GM12878 (cell line): ENCODE data around the gene PACS1. TPM values are rescaled to one million over a fixed set of nuclear protein-coding genes. Genes with fewer than 3 reads are reported as not detected.

Experiments
- ASH2L ChIP-seq: fragments of 300-600, 200-600 bp; sonication (generic); IDR thresholded peaks from 2 replicates; pipeline ENCODE4 v1.6.1; 2017; ENCODE audit warnings: low read depth, mild to moderate bottlenecking, borderline replicate concordance
- CEBPB ChIP-seq, 2 experiments: fragments of 150-350 bp in 1 of 2; IDR thresholded peaks; 2 replicates each; pipeline ENCODE4 v1.6.1; 2012 to 2014; ENCODE audit warnings: low read depth in 2 of 2, low read length in 2 of 2, borderline replicate concordance in 1 of 2, inconsistent platforms in 1 of 2
- ETV6 ChIP-seq, 2 experiments: fragments of 450-650 bp in 1 of 2; IDR thresholded peaks in 1 of 2; conservative IDR thresholded peaks in 1 of 2; 2 replicates each; pipeline ENCODE4 v1.6.1; 2014; ENCODE audit warnings: antibody characterized with exemption in 1 of 2, borderline replicate concordance in 1 of 2, low read depth in 1 of 2, mild to moderate bottlenecking in 1 of 2, moderate library complexity in 1 of 2
- GABPA ChIP-seq: IDR thresholded peaks from 2 replicates; pipeline ENCODE4 v1.6.1; 2014; ENCODE audit warnings: antibody characterized with exemption, low read depth, mild to moderate bottlenecking, inconsistent platforms
- MEF2B ChIP-seq: fragments of 450-650 bp; IDR thresholded peaks from 2 replicates; pipeline ENCODE4 v1.6.1; 2018; ENCODE audit warnings: mild to moderate bottlenecking, moderate library complexity; ENCODE audit not compliant: partially characterized antibody, poor library complexity, severe bottlenecking
- NFXL1 ChIP-seq: fragments of 450-650 bp; IDR thresholded peaks from 2 replicates; pipeline ENCODE4 v1.6.1; 2017; ENCODE audit warnings: antibody characterized with exemption, mild to moderate bottlenecking, borderline replicate concordance
- RCOR1 ChIP-seq: conservative IDR thresholded peaks from 2 replicates; pipeline ENCODE4 v1.6.1; 2012; ENCODE audit warnings: low read depth, low read length, improper control_type of control experiment
- SP1 ChIP-seq: IDR thresholded peaks from one replicate; pipeline ENCODE4 v1.6.1; 2011; ENCODE audit warnings: low read depth, low read length
- YBX1 ChIP-seq: fragments of 450-650 bp; IDR thresholded peaks from 2 replicates; pipeline ENCODE4 v1.6.1; 2016; ENCODE audit warnings: antibody characterized with exemption
- ZNF384 ChIP-seq: IDR thresholded peaks from 2 replicates; pipeline ENCODE4 v1.6.1; 2012; ENCODE audit warnings: low read depth, mild to moderate bottlenecking, low read length, improper control_type of control experiment, borderline replicate concordance
- polyA plus RNA-seq, 11 experiments: library from polyadenylated mRNA; depleted of rRNA in 4 of 11; unstranded in 6 of 11; stranded (reverse) in 5 of 11; fragments of >200 nt; fragmentation: Nextera tagmentation in 4 of 11; fragmentation: Illumina TruSeq in 1 of 11; extraction: Ambion mirVana in 4 of 11; extraction: Trizol in 1 of 11; gene quantifications; 1 replicate in 1 of 11; 2 replicates in 10 of 11; pipeline versions ENCODE4 v1.2.1 to v1.2.3, GENCODE V29; 2011 to 2016; ENCODE audit warnings: inconsistent platforms in 2 of 11, missing spikeins in 2 of 11, low read depth in 1 of 11
- total RNA-seq, 4 experiments: library from RNA; depleted of rRNA in 3 of 4; stranded (reverse); fragments of >200 nt in 3 of 4; fragmentation: Illumina TruSeq in 1 of 4; extraction: Trizol in 1 of 4; gene quantifications; 2 replicates each; pipeline versions ENCODE4 v1.2.1 to v1.2.3, GENCODE V29; 2013 to 2021
- TF ChIP-seq, protein P1 (sequence below): fragments of 150-350 bp; IDR thresholded peaks from 2 replicates; pipeline ENCODE4 v1.6.1; 2016; ENCODE audit warnings: low read depth, low read length
- TF ChIP-seq, protein P2 (sequence below): IDR thresholded peaks from 2 replicates; pipeline ENCODE4 v1.6.1; 2012; ENCODE audit warnings: improper control_type of control experiment, low read depth, low read length; ENCODE audit not compliant: insufficient replicate concordance
- TF ChIP-seq, protein P3 (sequence below): IDR thresholded peaks from 2 replicates; pipeline ENCODE4 v1.6.1; 2012; ENCODE audit warnings: low read depth, low read length, improper control_type of control experiment
- TF ChIP-seq, protein P4 (sequence below): IDR thresholded peaks from 2 replicates; pipeline ENCODE4 v1.6.1; 2011; ENCODE audit warnings: borderline replicate concordance, low read depth, mild to moderate bottlenecking, moderate library complexity, mixed read lengths, low read length; ENCODE audit not compliant: insufficient read depth; ENCODE audit errors: extremely low read length

PACS1 gene
- total and polyA plus RNA-seq, 10 of the 15 experiments (the other 5 are each of a cell fraction or from before 2014, with no cell fraction given), result 1.1 to 74.3 (median 17.9) TPM

DNA sequence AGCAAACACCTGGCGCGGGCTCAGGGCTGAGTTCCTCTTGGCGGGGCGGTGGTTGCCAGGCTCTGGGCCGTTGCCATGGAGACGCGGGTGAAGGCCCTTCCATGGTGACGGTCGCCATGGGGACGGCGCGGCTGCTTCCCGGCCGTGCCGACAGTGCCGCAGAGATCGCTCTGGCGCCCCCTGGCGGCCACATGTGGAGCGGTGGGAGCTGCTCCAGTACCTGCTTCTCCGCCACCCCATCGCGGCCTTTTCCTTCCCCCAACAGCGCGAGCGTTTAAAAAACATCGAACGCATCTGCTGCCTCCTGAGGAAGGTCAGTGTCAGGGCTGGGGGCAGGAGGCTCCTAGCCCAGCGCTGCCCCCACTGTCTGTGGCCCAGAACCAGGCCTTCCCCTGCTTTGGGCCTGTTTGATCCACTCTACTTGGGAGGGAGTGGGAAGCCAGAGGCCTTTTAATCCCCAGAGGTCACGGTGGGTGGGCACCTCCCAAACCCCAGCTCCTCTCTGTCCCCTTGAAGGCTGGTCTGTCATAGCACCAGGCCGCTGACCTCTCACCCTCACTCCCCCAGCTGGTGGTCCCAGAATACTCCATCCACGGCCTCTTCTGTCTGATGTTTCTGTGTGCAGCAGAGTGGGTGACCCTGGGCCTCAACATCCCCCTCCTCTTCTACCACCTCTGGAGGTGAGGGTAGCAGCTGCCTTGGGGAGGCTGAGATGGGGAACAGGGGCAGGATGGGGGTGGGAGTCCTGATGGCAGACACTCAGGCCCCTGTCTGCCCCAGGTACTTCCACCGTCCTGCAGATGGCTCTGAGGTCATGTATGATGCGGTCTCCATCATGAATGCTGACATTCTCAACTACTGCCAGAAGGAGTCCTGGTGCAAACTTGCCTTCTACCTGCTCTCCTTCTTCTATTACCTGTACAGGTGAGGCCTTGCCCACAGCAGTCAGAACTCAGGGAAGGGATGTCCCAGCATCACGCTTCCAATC is 212.7 kb downstream of the PACS1 start (continued):
- TF ChIP-seq, protein P1, sequence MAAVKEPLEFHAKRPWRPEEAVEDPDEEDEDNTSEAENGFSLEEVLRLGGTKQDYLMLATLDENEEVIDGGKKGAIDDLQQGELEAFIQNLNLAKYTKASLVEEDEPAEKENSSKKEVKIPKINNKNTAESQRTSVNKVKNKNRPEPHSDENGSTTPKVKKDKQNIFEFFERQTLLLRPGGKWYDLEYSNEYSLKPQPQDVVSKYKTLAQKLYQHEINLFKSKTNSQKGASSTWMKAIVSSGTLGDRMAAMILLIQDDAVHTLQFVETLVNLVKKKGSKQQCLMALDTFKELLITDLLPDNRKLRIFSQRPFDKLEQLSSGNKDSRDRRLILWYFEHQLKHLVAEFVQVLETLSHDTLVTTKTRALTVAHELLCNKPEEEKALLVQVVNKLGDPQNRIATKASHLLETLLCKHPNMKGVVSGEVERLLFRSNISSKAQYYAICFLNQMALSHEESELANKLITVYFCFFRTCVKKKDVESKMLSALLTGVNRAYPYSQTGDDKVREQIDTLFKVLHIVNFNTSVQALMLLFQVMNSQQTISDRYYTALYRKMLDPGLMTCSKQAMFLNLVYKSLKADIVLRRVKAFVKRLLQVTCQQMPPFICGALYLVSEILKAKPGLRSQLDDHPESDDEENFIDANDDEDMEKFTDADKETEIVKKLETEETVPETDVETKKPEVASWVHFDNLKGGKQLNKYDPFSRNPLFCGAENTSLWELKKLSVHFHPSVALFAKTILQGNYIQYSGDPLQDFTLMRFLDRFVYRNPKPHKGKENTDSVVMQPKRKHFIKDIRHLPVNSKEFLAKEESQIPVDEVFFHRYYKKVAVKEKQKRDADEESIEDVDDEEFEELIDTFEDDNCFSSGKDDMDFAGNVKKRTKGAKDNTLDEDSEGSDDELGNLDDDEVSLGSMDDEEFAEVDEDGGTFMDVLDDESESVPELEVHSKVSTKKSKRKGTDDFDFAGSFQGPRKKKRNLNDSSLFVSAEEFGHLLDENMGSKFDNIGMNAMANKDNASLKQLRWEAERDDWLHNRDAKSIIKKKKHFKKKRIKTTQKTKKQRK, result no peak
- no peak for TF ChIP-seq ETV6 (conservative IDR thresholded peaks at IDR 0.05 in 1 of 2, IDR thresholded peaks at IDR 0.05 in 1 of 2; ENCODE audit: borderline replicate concordance in 1 of 2, low read depth in 1 of 2)
- TF ChIP-seq NFXL1, result no peak
- no peak for TF ChIP-seq GABPA
- TF ChIP-seq RCOR1, result peak; percentile 76; the same call in 1 of the 2 replicates
- TF ChIP-seq ZNF384, result no peak
- peak; percentile 95 for TF ChIP-seq MEF2B
- TF ChIP-seq, protein P2, sequence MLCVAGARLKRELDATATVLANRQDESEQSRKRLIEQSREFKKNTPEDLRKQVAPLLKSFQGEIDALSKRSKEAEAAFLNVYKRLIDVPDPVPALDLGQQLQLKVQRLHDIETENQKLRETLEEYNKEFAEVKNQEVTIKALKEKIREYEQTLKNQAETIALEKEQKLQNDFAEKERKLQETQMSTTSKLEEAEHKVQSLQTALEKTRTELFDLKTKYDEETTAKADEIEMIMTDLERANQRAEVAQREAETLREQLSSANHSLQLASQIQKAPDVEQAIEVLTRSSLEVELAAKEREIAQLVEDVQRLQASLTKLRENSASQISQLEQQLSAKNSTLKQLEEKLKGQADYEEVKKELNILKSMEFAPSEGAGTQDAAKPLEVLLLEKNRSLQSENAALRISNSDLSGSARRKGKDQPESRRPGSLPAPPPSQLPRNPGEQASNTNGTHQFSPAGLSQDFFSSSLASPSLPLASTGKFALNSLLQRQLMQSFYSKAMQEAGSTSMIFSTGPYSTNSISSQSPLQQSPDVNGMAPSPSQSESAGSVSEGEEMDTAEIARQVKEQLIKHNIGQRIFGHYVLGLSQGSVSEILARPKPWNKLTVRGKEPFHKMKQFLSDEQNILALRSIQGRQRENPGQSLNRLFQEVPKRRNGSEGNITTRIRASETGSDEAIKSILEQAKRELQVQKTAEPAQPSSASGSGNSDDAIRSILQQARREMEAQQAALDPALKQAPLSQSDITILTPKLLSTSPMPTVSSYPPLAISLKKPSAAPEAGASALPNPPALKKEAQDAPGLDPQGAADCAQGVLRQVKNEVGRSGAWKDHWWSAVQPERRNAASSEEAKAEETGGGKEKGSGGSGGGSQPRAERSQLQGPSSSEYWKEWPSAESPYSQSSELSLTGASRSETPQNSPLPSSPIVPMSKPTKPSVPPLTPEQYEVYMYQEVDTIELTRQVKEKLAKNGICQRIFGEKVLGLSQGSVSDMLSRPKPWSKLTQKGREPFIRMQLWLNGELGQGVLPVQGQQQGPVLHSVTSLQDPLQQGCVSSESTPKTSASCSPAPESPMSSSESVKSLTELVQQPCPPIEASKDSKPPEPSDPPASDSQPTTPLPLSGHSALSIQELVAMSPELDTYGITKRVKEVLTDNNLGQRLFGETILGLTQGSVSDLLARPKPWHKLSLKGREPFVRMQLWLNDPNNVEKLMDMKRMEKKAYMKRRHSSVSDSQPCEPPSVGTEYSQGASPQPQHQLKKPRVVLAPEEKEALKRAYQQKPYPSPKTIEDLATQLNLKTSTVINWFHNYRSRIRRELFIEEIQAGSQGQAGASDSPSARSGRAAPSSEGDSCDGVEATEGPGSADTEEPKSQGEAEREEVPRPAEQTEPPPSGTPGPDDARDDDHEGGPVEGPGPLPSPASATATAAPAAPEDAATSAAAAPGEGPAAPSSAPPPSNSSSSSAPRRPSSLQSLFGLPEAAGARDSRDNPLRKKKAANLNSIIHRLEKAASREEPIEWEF, result no peak
- no peak for TF ChIP-seq ASH2L
- no peak for TF ChIP-seq CEBPB (IDR thresholded peaks at IDR 0.05; ENCODE audit: borderline replicate concordance in 1 of 2, low read depth in 2 of 2, low read length in 2 of 2)
- TF ChIP-seq, protein P3, sequence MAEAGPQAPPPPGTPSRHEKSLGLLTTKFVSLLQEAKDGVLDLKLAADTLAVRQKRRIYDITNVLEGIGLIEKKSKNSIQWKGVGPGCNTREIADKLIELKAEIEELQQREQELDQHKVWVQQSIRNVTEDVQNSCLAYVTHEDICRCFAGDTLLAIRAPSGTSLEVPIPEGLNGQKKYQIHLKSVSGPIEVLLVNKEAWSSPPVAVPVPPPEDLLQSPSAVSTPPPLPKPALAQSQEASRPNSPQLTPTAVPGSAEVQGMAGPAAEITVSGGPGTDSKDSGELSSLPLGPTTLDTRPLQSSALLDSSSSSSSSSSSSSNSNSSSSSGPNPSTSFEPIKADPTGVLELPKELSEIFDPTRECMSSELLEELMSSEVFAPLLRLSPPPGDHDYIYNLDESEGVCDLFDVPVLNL, result no peak; the same call in 1 of the 2 replicates
- TF ChIP-seq, protein P4, sequence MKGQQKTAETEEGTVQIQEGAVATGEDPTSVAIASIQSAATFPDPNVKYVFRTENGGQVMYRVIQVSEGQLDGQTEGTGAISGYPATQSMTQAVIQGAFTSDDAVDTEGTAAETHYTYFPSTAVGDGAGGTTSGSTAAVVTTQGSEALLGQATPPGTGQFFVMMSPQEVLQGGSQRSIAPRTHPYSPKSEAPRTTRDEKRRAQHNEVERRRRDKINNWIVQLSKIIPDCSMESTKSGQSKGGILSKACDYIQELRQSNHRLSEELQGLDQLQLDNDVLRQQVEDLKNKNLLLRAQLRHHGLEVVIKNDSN, result no peak
- no peak for TF ChIP-seq YBX1
- peak; percentile 42 for TF ChIP-seq SP1
